ENCODE data around the gene LAMC1. TPM values are rescaled to one million over a fixed set of nuclear protein-coding genes. Genes with fewer than 3 reads are reported as not detected.

Gene LAMC1
- total RNA-seq, 1 experiment from 2014 or later = 113 TPM

GRCh38 chr1:183069562-183070216 is 46.5 kb downstream of the LAMC1 start:
- in situ Hi-C loops (cut with HindIII; ENCODE audit: low pct_unique_long_range_greater_than_20kb, low sequenced_read_pairs) = no loop called here
- Histone ChIP-seq H3K36me3 (ENCODE audit: control insufficient read depth, insufficient read depth, low read length) (no peaks in the 10 kb centered on the region), H3K9me3 (ENCODE audit: control insufficient read depth, insufficient read depth, low read depth, low read length) (no peaks in the 10 kb centered on the region), H3K4me3 (ENCODE audit: low read depth in 2 of 2, low read length in 2 of 2) (no peak overlapping the region), H3K27me3 (ENCODE audit: control insufficient read depth, insufficient read depth, low read length) (no peaks in the 10 kb centered on the region), H3K4me1 (ENCODE audit: control insufficient read depth, insufficient read depth, low read length) (peaks cover 22% of the 10 kb centered on the region), H3K27ac (ENCODE audit: low read length) (no peak overlapping the region)
- TF ChIP-seq SIN3A (IDR thresholded peaks at IDR 0.05; ENCODE audit: borderline replicate concordance, insufficient read depth, low read depth, low read length) (no peak), CTCF (IDR thresholded peaks at IDR 0.05) (no peak), POLR2AphosphoS5 (IDR thresholded peaks at IDR 0.05; ENCODE audit: low read depth, low read length) (no peak), TCF7L2 (IDR thresholded peaks at IDR 0.05; ENCODE audit: low read depth, low read length) (no peak), REST (IDR thresholded peaks at IDR 0.05; ENCODE audit: insufficient read depth in 1 of 2, low read depth in 2 of 2, low read length in 1 of 2) (no peak)
- BruUV-seq (replicated peaks) = no TSS peak
- POLR2A ChIA-PET = no interaction called here
- CTCF ChIA-PET = no interaction called here
- DNase-seq (ENCODE audit: low read depth, low spot score) (no peak), ATAC-seq (peak; percentile 75)
- intact Hi-C loops (cut with micrococcal nuclease; ENCODE audit: unreplicated experiment) = no loop called here

- DNase-seq (ENCODE audit: low read depth, low spot score) (no peak), ATAC-seq (peak; percentile 23; the same call in 1 of the 2 replicates)
- POLR2A ChIA-PET = no interaction called here
- no peak for TF ChIP-seq TCF7L2 (IDR thresholded peaks at IDR 0.05; ENCODE audit: low read depth, low read length)
- no peak for TF ChIP-seq SIN3A (IDR thresholded peaks at IDR 0.05; ENCODE audit: borderline replicate concordance, insufficient read depth, low read depth, low read length)
- no peak for TF ChIP-seq REST (IDR thresholded peaks at IDR 0.05; ENCODE audit: insufficient read depth in 1 of 2, low read depth in 2 of 2, low read length in 1 of 2)
- TF ChIP-seq CTCF (IDR thresholded peaks at IDR 0.05) = no peak
- TF ChIP-seq POLR2AphosphoS5 (IDR thresholded peaks at IDR 0.05; ENCODE audit: low read depth, low read length) = no peak
- no peaks in the 10 kb centered on the region for H3K36me3 ChIP-seq (ENCODE audit: control insufficient read depth, insufficient read depth, low read length)
- intact Hi-C loops (cut with micrococcal nuclease; ENCODE audit: unreplicated experiment) (no loop called here), in situ Hi-C loops (cut with HindIII; ENCODE audit: low pct_unique_long_range_greater_than_20kb, low sequenced_read_pairs) (no loop called here)
- CTCF ChIA-PET = interaction anchor here (0.6 kb wide), 1 partner anchor 55 kb away, joined by 11 read pairs; no protein-coding TSS in a partner anchor
- H3K9me3 ChIP-seq (ENCODE audit: control insufficient read depth, insufficient read depth, low read depth, low read length) = no peaks in the 10 kb centered on the region
- no TSS peak for BruUV-seq (replicated peaks)
- H3K4me1 ChIP-seq (ENCODE audit: control insufficient read depth, insufficient read depth, low read length) = peaks cover 22% of the 10 kb centered on the region
- no peak overlapping the region for H3K27ac ChIP-seq (ENCODE audit: low read length)
- no peak overlapping the region for H3K4me3 ChIP-seq (ENCODE audit: low read depth in 2 of 2, low read length in 2 of 2)
- no peaks in the 10 kb centered on the region for H3K27me3 ChIP-seq (ENCODE audit: control insufficient read depth, insufficient read depth, low read length)
These were observed 47.2 kb downstream of the LAMC1 start for GRCh38 chr1:183070234-183070922.

Measured in Panc1 (cell line).